HG03097 (cell line): Measurements from ENCODE around the gene AGBL5.
A peak's percentile ranks its signal among the peaks of the same experiment; 100 is the strongest.
"Not testable (repeated sequence)": the region's sequence is repeated elsewhere in the genome, so short reads cannot be mapped to it uniquely, and the experiment has no call there.

Source experiments
- ATAC-seq: cut with Tn5 transposase; IDR thresholded peaks from one replicate; pipeline ENCODE4 v1.9.1; 2021; ENCODE audit not compliant: unreplicated experiment, low FRiP score

The AGBL5 gene

DNA sequence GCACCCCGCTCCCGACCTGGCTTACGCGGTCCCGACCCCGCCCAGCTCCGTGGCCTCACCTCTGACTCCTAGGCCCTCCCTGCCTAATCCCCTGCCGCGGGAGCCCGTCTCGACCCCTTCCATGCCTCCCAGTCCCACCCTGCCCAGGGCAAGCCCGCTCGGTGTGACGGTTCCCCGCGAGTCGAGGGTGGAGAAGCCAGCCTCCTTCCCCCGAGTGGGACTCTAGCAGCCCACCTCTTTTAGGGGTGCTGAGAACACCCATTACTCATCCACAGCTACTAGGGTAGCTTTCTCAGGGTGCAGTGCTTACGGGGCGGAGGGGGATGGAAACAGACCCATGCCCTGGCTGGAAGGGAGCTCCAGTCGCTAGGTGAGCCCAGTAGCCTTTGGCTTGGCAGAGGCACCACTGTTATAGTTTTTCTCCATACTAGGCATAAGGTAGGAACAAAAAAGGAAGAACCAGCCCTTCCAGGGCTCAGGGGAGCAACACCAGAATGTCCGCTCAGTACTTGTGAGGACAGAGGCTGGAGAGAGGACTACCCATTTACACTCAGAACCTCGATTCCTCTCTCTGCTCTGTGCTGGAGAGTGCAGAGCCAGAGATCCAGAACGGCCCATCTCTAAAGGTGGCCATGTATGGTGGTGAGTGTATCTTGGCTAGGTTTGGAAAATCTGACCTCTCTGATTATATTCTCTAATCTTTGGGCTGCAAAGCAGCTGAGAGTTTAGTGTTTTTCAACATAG, 606 bp downstream of the AGBL5 start:
- peak; percentile 2 for ATAC-seq

DNA sequence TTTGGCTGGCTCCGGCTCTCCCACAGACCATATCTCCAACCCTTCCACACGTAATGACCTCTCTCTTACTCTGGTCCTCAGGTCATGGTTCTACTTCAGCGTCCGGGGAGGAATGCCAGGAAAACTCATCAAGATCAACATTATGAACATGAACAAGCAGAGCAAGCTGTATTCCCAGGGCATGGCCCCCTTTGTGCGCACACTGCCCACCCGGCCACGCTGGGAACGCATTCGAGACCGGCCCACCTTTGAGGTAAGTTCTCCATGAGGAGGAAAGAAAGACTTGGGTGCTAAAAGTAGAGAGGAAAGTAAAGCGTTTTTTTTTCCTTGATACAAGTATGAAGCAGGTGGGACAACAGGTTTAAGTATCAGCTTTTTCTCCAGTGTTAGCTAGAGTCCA, 1.9 kb downstream of the AGBL5 start:
- no peak for ATAC-seq

DNA sequence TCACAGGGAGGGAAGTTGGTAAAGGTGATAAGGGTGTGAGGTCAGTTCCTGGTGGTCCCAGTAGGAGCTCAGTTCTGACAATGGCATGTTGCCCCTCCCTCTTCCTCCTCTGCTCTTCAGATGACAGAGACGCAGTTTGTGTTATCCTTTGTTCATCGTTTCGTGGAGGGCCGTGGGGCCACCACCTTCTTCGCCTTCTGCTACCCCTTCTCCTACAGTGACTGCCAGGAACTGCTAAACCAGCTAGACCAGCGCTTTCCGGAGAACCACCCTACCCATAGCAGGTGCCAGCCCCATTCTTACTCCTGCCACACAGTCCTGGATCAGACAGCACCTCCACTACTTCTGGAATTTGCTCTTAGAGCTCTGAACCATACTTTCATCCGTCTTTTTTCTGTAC, 2.3 kb downstream of the AGBL5 start:
- no peak for ATAC-seq

GRCh38 chr2:27054721-27055120, 3.3 kb downstream of the AGBL5 start:
- no peak for ATAC-seq

DNA sequence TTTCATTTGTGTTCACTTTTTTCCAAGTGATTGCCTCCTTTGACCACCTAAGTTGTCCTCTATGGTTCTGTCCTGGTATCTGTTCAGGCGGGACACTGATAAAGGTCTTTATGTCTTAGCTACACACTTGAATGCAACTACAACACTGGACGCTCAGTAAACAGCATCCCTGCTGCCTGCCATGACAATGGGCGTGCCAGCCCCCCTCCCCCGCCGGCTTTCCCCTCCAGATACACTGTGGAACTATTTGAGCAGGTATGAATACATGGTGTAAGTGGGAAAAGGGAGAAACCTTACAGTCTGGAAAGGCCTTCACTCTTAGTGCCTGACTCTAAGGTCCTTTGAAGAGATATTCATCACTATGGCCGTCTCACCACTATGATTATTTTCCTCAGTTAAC, 5.7 kb downstream of the AGBL5 start:
- no peak for ATAC-seq

DNA sequence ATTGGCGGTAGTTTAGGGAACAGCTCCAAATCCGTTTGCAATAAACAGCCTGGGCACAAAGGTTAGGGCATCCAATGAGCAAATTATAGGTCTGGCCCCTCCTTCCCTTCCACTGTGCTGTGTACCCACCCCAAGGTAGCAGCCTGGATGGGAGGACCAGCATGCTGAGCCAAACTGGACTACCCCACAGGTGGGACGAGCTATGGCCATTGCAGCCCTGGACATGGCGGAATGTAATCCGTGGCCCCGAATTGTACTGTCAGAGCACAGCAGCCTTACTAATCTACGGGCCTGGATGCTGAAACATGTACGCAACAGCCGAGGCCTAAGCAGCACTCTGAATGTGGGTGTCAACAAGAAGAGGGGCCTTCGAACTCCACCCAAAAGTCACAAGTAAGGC, 6.7 kb downstream of the AGBL5 start:
- ATAC-seq = no peak

DNA sequence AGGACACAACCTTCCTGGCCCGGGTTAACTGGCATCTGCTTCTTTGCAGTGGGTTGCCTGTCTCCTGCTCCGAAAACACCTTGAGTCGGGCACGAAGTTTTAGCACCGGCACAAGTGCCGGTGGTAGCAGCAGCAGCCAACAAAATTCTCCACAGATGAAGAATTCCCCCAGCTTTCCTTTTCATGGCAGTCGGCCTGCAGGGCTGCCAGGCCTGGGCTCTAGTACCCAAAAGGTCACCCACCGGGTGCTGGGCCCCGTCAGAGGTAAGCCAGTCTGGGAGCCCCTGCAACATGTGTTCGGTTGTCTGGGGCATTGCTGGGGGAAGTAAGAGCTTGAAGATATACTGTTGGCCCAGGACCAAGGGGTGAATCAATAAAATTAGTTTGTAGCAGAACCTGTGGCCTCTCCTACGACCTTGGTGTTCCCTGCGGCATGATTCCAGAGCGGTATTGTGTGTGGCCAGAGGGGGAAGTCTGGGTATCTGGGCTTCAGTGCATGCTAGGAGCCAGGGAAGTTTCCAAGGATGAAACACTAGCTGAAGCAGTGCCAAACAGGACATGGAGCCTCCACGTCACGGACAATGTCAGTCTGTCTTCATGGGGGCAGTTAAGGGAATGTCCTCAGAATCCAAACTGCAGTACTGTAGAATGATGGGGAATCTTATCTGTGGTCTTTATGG, 7.8 kb downstream of the AGBL5 start:
- ATAC-seq = no peak

- no peak for ATAC-seq
Measured at GRCh38 chr2:27060323-27060722, 8.9 kb downstream of the AGBL5 start.

- ATAC-seq = no peak
Measured at GRCh38 chr2:27065128-27065527, 13.7 kb downstream of the AGBL5 start.

- no peak for ATAC-seq
Measured at GRCh38 chr2:27067385-27067784, 15.9 kb downstream of the AGBL5 start.

- ATAC-seq = no peak
Measured at GRCh38 chr2:27069436-27069835, 18.0 kb downstream of the AGBL5 start.

- no peak for ATAC-seq
Measured at GRCh38 chr2:27069961-27070618, 18.6 kb downstream of the AGBL5 start.

GRCh38 chr2:27070653-27071276, 19.3 kb downstream of the AGBL5 start:
- ATAC-seq = no peak

DNA sequence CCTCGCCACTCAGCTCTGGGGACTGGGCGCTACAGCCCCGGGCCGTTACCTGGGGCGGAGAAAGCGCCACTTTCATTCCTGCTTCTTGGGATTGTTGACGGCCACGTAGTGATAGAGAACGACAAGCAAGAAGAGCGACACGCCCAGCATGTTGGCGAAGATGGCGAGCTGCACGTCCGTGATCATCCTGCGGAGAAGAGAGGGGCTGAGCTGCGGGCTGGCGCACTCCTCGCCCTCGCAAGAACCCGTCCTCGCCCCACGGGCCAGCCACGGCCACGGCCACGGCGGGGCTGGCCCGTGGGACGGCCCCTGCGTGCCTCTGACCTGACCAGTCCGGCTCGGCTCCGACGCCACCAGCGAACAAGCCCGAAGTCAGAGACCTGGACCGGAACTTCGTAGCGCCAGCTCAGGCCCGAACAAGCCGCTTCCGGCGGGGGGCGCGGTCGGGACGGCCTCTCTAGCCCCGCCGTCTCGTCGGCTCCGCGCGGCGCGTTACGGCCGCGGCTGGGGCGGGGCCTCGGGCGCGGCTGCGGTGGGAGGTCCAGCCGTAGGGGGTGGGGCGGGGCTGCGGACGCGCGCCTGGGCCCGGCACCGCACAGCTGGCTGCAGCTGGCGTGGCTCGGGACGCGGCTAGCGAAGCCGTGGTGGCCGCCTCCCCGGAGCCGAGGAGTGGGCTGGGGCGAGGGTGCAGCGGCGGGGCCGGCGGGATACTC, 20.0 kb downstream of the AGBL5 start, which contains the start of gene OST4:
TSS of gene OST4 (minus strand) at position 378 of the 713 bp plus-strand sequence.
- ATAC-seq = peak; percentile 69

GRCh38 chr2:27071990-27072830, 20.7 kb downstream of the AGBL5 start:
- peak; percentile 5 for ATAC-seq

DNA sequence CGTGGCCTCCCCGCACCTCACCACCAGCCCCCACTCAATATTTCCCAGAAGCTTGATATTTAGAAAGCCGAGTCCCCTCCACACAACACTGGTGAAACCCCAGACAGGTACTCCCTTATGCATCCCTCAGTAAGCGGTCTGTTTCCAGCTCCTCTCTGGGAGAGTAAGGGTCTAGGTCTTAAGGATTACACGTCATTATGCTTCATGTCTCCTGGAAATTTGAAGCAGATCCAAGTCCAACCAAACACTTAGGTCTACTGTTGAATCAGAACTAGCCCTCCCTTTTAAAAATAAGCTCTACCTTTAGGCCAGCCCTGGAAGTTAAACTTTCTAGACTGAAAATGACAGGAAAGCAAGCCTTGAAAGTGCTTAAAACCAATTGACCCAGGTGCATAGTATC, 21.5 kb downstream of the AGBL5 start:
- no peak for ATAC-seq

DNA sequence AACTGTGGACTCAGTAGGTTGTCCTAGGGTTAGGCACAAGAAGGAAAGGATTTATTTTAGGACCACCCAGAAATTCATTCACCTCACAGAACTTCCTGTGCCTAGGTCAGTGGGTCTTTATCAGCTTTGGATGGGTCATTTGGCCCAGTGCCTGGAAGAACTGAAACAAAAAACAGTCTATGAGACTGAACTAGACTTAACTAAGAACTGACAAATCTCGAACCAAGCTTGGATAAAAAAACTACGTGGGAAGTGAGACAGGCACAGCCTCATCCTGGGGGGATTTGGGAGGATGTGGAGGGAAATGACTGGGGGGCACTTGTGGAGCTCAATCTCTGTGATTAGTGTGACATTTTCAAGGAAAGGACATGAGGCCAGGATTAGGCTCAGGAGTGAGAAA, 22.3 kb downstream of the AGBL5 start:
- no peak for ATAC-seq

GRCh38 chr2:27074738-27075565, 23.5 kb downstream of the AGBL5 start:
- no peak for ATAC-seq

DNA sequence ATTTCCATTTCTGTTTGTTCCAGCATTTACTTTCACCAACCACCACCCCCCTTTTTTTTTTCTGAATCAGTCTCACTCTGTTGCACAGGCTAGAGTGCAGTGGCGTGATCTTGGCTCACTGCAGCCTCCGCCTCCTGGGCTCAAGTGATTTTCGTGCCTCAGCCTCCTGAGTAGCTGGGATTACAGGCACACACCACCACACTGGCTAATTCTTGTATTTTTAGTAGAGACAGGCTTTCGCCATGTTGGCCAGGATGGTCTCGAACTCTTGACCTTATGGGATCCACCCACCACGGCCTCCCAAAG, 24.1 kb downstream of the AGBL5 start:
- not testable (repeated sequence) for ATAC-seq
